Ishikawa (cell line): ENCODE data around the gene NOXO1.

Experiments
- EP300 ChIP-seq: IDR thresholded peaks from 2 replicates; pipeline ENCODE4 v1.6.1; 2012; ENCODE audit warnings: borderline replicate concordance
- TAF1 ChIP-seq: IDR thresholded peaks from 2 replicates; pipeline ENCODE4 v1.6.1; 2012; ENCODE audit warnings: low read depth, mild to moderate bottlenecking
- TF ChIP-seq, protein P1 (sequence below): IDR thresholded peaks from 2 replicates; pipeline ENCODE4 v1.6.1; 2012; ENCODE audit warnings: low read depth, mild to moderate bottlenecking

DNA sequence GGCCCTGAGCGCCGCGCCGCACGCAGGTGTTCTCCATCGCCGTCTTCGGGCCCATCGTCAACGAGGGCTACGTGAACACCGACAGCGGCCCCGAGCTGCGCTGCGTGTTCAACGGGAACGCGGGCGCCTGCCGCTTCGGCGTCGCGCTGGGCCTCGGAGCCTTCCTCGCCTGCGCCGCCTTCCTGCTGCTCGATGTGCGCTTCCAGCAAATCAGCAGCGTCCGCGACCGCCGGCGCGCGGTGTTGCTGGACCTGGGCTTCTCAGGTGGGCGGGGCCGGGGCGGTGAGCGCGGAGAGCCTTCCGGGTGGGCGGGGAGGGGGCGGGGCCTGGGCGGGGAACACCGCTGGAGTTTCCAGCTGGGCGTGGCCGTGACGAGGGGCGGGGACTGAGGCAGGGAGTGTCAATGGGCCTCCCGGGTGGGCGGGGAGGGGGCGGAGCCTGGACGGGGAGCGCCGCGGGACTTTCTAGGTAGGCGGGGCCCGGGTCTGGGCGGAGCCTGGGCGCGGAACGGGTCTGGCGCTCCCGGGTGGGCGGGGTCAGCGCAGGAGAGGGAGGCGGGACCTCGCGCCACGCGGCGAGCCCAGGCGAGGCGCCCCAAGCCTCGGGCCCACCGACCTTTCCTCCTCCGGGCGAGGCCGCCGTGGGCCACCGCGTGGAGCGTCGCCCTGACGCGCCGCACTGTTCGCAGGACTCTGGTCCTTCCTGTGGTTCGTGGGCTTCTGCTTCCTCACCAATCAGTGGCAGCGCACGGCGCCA lies 10.9 kb upstream of the NOXO1 start:
- TF ChIP-seq TAF1 (no peak), EP300 (no peak)
- TF ChIP-seq, protein P1, sequence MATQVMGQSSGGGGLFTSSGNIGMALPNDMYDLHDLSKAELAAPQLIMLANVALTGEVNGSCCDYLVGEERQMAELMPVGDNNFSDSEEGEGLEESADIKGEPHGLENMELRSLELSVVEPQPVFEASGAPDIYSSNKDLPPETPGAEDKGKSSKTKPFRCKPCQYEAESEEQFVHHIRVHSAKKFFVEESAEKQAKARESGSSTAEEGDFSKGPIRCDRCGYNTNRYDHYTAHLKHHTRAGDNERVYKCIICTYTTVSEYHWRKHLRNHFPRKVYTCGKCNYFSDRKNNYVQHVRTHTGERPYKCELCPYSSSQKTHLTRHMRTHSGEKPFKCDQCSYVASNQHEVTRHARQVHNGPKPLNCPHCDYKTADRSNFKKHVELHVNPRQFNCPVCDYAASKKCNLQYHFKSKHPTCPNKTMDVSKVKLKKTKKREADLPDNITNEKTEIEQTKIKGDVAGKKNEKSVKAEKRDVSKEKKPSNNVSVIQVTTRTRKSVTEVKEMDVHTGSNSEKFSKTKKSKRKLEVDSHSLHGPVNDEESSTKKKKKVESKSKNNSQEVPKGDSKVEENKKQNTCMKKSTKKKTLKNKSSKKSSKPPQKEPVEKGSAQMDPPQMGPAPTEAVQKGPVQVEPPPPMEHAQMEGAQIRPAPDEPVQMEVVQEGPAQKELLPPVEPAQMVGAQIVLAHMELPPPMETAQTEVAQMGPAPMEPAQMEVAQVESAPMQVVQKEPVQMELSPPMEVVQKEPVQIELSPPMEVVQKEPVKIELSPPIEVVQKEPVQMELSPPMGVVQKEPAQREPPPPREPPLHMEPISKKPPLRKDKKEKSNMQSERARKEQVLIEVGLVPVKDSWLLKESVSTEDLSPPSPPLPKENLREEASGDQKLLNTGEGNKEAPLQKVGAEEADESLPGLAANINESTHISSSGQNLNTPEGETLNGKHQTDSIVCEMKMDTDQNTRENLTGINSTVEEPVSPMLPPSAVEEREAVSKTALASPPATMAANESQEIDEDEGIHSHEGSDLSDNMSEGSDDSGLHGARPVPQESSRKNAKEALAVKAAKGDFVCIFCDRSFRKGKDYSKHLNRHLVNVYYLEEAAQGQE: no peak
